Measurements from ENCODE around the gene CDH10. TPM values are rescaled to one million over a fixed set of nuclear protein-coding genes. Genes with fewer than 3 reads are reported as not detected.

Gene CDH10
- total RNA-seq, 2 donors from 2014 or later: 0.82 to 1.6 TPM

- H3K4me3 Mint-ChIP-seq: no peak overlapping the region
- H3K9me3 Mint-ChIP-seq: no peaks in the 10 kb centered on the region
- no peaks in the 10 kb centered on the region for H3K36me3 ChIP-seq (ENCODE audit: control insufficient read depth, insufficient read depth, low read length)
- no peak overlapping the region for H3K27ac ChIP-seq (ENCODE audit: low read depth, low read length)
- no peak for TF ChIP-seq CTCF (conservative IDR thresholded peaks at IDR 0.05)
- H3K4me1 Mint-ChIP-seq: no peaks in the 10 kb centered on the region
- H3K9me3 ChIP-seq (ENCODE audit: control insufficient read depth, low read length): no peaks in the 10 kb centered on the region
- H3K4me3 ChIP-seq (ENCODE audit: low read length): no peak overlapping the region
- no peak overlapping the region for H3K27ac Mint-ChIP-seq
- H3K36me3 Mint-ChIP-seq (ENCODE audit: low read depth): no peaks in the 10 kb centered on the region
- H3K4me1 ChIP-seq (ENCODE audit: control insufficient read depth, insufficient read depth, low read length): no peaks in the 10 kb centered on the region
- H3K27me3 Mint-ChIP-seq (ENCODE audit: insufficient read depth): no peaks in the 10 kb centered on the region
- WGBS, 2 experiments (ENCODE audit: insufficient coverage in 1 of 2, insufficient read length in 1 of 2): 100% methylated on average over 1 of the region's 2 CpGs; no CpG with 5 or more reads in 1 of the 2 experiments
- no peak overlapping the region for H3K9ac ChIP-seq (ENCODE audit: extremely low read depth, low read length, poor library complexity, severe bottlenecking)
- no peak for DNase-seq
- no peaks in the 10 kb centered on the region for H3K27me3 ChIP-seq (ENCODE audit: control insufficient read depth, insufficient read depth, low read length, poor library complexity, severe bottlenecking)
Observed at GRCh38 chr5:24602188-24602587, 42.6 kb downstream of the CDH10 start.

- 86 to 100% methylated on average over 1 of the region's 1 CpG for WGBS, 2 experiments (ENCODE audit: insufficient coverage in 1 of 2, insufficient read length in 1 of 2)
- Mint-ChIP-seq H3K4me1 (no peaks in the 10 kb centered on the region), H3K27me3 (ENCODE audit: insufficient read depth) (peaks cover 3% of the 10 kb centered on the region), H3K27ac (no peak overlapping the region), H3K9me3 (no peaks in the 10 kb centered on the region), H3K4me3 (no peak overlapping the region), H3K36me3 (ENCODE audit: low read depth) (no peaks in the 10 kb centered on the region)
- Histone ChIP-seq H3K27me3 (ENCODE audit: control insufficient read depth, insufficient read depth, low read length, poor library complexity, severe bottlenecking) (no peaks in the 10 kb centered on the region), H3K4me1 (ENCODE audit: control insufficient read depth, insufficient read depth, low read length) (no peaks in the 10 kb centered on the region), H3K36me3 (ENCODE audit: control insufficient read depth, insufficient read depth, low read length) (no peaks in the 10 kb centered on the region), H3K9me3 (ENCODE audit: control insufficient read depth, low read length) (no peaks in the 10 kb centered on the region), H3K4me3 (ENCODE audit: low read length) (no peak overlapping the region), H3K9ac (ENCODE audit: extremely low read depth, low read length, poor library complexity, severe bottlenecking) (no peak overlapping the region), H3K27ac (ENCODE audit: low read depth, low read length) (no peak overlapping the region)
- no peak for TF ChIP-seq CTCF (conservative IDR thresholded peaks at IDR 0.05)
- no peak for DNase-seq
Observed at GRCh38 chr5:24598956-24599355, 45.8 kb downstream of the CDH10 start.

GRCh38 chr5:24595329-24595728, 49.4 kb downstream of the CDH10 start:
- no peaks in the 10 kb centered on the region for H3K9me3 Mint-ChIP-seq
- Histone ChIP-seq H3K9me3 (ENCODE audit: control insufficient read depth, low read length) (no peaks in the 10 kb centered on the region), H3K9ac (ENCODE audit: extremely low read depth, low read length, poor library complexity, severe bottlenecking) (no peak overlapping the region), H3K27ac (ENCODE audit: low read depth, low read length) (no peak overlapping the region), H3K4me1 (ENCODE audit: control insufficient read depth, insufficient read depth, low read length) (no peaks in the 10 kb centered on the region), H3K36me3 (ENCODE audit: control insufficient read depth, insufficient read depth, low read length) (no peaks in the 10 kb centered on the region), H3K27me3 (ENCODE audit: control insufficient read depth, insufficient read depth, low read length, poor library complexity, severe bottlenecking) (no peaks in the 10 kb centered on the region), H3K4me3 (ENCODE audit: low read length) (no peak overlapping the region)
- WGBS, 2 experiments (ENCODE audit: insufficient coverage in 1 of 2, insufficient read length in 1 of 2): 98 to 100% methylated on average over 2 of the region's 2 CpGs
- DNase-seq: no peak
- H3K4me3 Mint-ChIP-seq: no peak overlapping the region
- H3K36me3 Mint-ChIP-seq (ENCODE audit: low read depth): no peaks in the 10 kb centered on the region
- no peak overlapping the region for H3K27ac Mint-ChIP-seq
- no peak for TF ChIP-seq CTCF (conservative IDR thresholded peaks at IDR 0.05)
- H3K4me1 Mint-ChIP-seq: no peaks in the 10 kb centered on the region
- H3K27me3 Mint-ChIP-seq (ENCODE audit: insufficient read depth): peaks cover 3% of the 10 kb centered on the region
